HEK293 (cell line): ENCODE results near the gene ROR2.

ENCODE experiments used
- CTCF ChIA-PET: fragments of 350-600 bp; formaldehyde crosslinking; extraction: SDS; loops from one replicate; lab custom pipeline; 2021; ENCODE audit warnings: antibody characterized with exemption; lab: Yijun Ruan, JAX
- POLR2A ChIA-PET: fragments of 300-600 bp; formaldehyde crosslinking; extraction: SDS; loops from one replicate; lab custom pipeline; 2020; ENCODE audit warnings: antibody characterized with exemption, inconsistent platforms; lab: Yijun Ruan, JAX
- H3K27ac ChIP-seq: fragments of 200-500 bp; sonication (Bioruptor generic); 2 replicates; pipeline ENCODE4 v1.5.1; 2014; ENCODE audit warnings: low read depth, low read length, control low read depth, inconsistent platforms; ENCODE audit errors: extremely low read depth
- H3K36me3 ChIP-seq, 2 experiments: fragments of 200-500 bp in 1 of 2; sonication (Bioruptor generic) in 1 of 2; 1 replicate in 1 of 2; 2 replicates in 1 of 2; pipeline ENCODE4 v1.5.1; 2014 to 2017; ENCODE audit warnings: inconsistent platforms in 2 of 2, low read length in 2 of 2; ENCODE audit not compliant: control insufficient read depth in 2 of 2, insufficient read depth in 1 of 2
- H3K4me1 ChIP-seq: fragments of 200-500 bp; sonication (Bioruptor generic); 2 replicates; pipeline ENCODE4 v1.5.1; 2014; ENCODE audit warnings: mild to moderate bottlenecking, low read length, inconsistent platforms; ENCODE audit not compliant: control insufficient read depth, insufficient read depth
- H3K4me3 ChIP-seq: 2 replicates; pipeline ENCODE4 v1.5.1; 2011; ENCODE audit warnings: low read depth, mild to moderate bottlenecking, control low read depth, low read length, moderate library complexity
- H3K9me3 ChIP-seq: fragments of 200-500 bp; sonication (Bioruptor generic); 2 replicates; pipeline ENCODE4 v1.5.1; 2014; ENCODE audit warnings: low read depth, low read length, inconsistent platforms; ENCODE audit not compliant: control insufficient read depth, insufficient read depth
- ELK4 ChIP-seq: IDR thresholded peaks from 2 replicates; pipeline ENCODE4 v1.6.1; 2011; ENCODE audit warnings: mild to moderate bottlenecking, low read depth, low read length, borderline replicate concordance
- HIC1 ChIP-seq: fragments of 450-650 bp; formaldehyde crosslinking; IDR thresholded peaks from 2 replicates; pipeline ENCODE4 v1.5.1; 2016; ENCODE audit warnings: missing biosample characterization, missing genetic modification characterization
- OVOL3 ChIP-seq: fragments of 450-650 bp; formaldehyde crosslinking; IDR thresholded peaks from 2 replicates; pipeline ENCODE4 v1.5.1; 2016; ENCODE audit warnings: missing biosample characterization, missing genetic modification characterization
- PRDM4 ChIP-seq: fragments of 450-650 bp; formaldehyde crosslinking; IDR thresholded peaks from 2 replicates; pipeline ENCODE4 v1.5.1; 2017; ENCODE audit warnings: missing biosample characterization, missing genetic modification characterization
- ZBTB8A ChIP-seq: fragments of 450-650 bp; formaldehyde crosslinking; IDR thresholded peaks from 2 replicates; pipeline ENCODE4 v1.5.1; 2016; ENCODE audit warnings: missing biosample characterization, missing genetic modification characterization
- ZEB2 ChIP-seq: fragments of 450-650 bp; formaldehyde crosslinking; IDR thresholded peaks from 2 replicates; pipeline ENCODE4 v1.5.1; 2016; ENCODE audit warnings: missing biosample characterization, missing genetic modification characterization
- ZNF248 ChIP-seq: fragments of 450-650 bp; formaldehyde crosslinking; IDR thresholded peaks from 2 replicates; pipeline ENCODE4 v1.5.1; 2017; ENCODE audit warnings: missing biosample characterization, missing genetic modification characterization
- ZNF501 ChIP-seq: fragments of 450-650 bp; formaldehyde crosslinking; IDR thresholded peaks from 2 replicates; pipeline ENCODE4 v1.5.1; 2016; ENCODE audit warnings: missing biosample characterization, missing genetic modification characterization
- ZNF558 ChIP-seq: fragments of 450-650 bp; formaldehyde crosslinking; IDR thresholded peaks from 2 replicates; pipeline ENCODE4 v1.5.1; 2016; ENCODE audit warnings: missing biosample characterization, missing genetic modification characterization
- ZNF600 ChIP-seq: fragments of 450-650 bp; formaldehyde crosslinking; IDR thresholded peaks from 2 replicates; pipeline ENCODE4 v1.5.1; 2016; ENCODE audit warnings: missing biosample characterization, missing genetic modification characterization
- ZNF623 ChIP-seq: fragments of 450-650 bp; formaldehyde crosslinking; IDR thresholded peaks from 2 replicates; pipeline ENCODE4 v1.5.1; 2016; ENCODE audit warnings: missing biosample characterization, missing genetic modification characterization
- ZNF707 ChIP-seq: fragments of 450-650 bp; formaldehyde crosslinking; IDR thresholded peaks from 2 replicates; pipeline ENCODE4 v1.5.1; 2016; ENCODE audit warnings: missing biosample characterization, missing genetic modification characterization
- ZNF843 ChIP-seq: fragments of 450-650 bp; formaldehyde crosslinking; IDR thresholded peaks from 2 replicates; pipeline ENCODE4 v1.5.1; 2016; ENCODE audit warnings: missing biosample characterization, missing genetic modification characterization

The ROR2 gene

GRCh38 chr9:91802391-91802790, 147.6 kb downstream of the ROR2 start:
- no peaks in the 10 kb centered on the region for H3K36me3 ChIP-seq
- no peak for TF ChIP-seq ELK4
- peak; percentile 82 for TF ChIP-seq PRDM4 (tag by site-specific recombination)
- no peak for TF ChIP-seq ZNF623 (tag by site-specific recombination)
- TF ChIP-seq, all 188 proteins: peak for 1
- Histone ChIP-seq H3K27ac (no peak overlapping the region), H3K4me1 (no peaks in the 10 kb centered on the region), H3K4me3 (no peak overlapping the region), H3K9me3 (no peaks in the 10 kb centered on the region)
- ChIA-PET POLR2A (no interaction called here), CTCF (no interaction called here)

- Histone ChIP-seq H3K36me3 (no peaks in the 10 kb centered on the region), H3K9me3 (no peaks in the 10 kb centered on the region), H3K4me1 (peaks cover 8% of the 10 kb centered on the region), H3K4me3 (no peak overlapping the region), H3K27ac (no peak overlapping the region)
- CTCF ChIA-PET = interaction anchor here (0.5 to 1.3 kb wide), 2 partner anchors 9 to 26 kb away, joined by 3 to 5 read pairs; no protein-coding TSS in a partner anchor
- TF ChIP-seq ZNF707 (tag by site-specific recombination) = no peak
- TF ChIP-seq ZEB2 (tag by site-specific recombination) = no peak
- no peak for TF ChIP-seq ZNF600 (tag by site-specific recombination)
- no peak for TF ChIP-seq ZNF843 (tag by site-specific recombination)
- TF ChIP-seq ZBTB8A (tag by site-specific recombination) = peak; percentile 34; the same call in 1 of the 2 replicates
- no peak for TF ChIP-seq ZNF501 (tag by site-specific recombination)
- POLR2A ChIA-PET = no interaction called here
These were observed 149.5 kb downstream of the ROR2 start for GRCh38 chr9:91800473-91801030.

GRCh38 chr9:91799113-91799744, 150.8 kb downstream of the ROR2 start:
- no peaks in the 10 kb centered on the region for H3K9me3 ChIP-seq
- no peaks in the 10 kb centered on the region for H3K36me3 ChIP-seq
- H3K4me3 ChIP-seq = no peak overlapping the region
- CTCF ChIA-PET = interaction anchor here (0.6 kb wide), 1 partner anchor 141 kb away, joined by 3 read pairs; no protein-coding TSS in a partner anchor
- no peak overlapping the region for H3K27ac ChIP-seq
- peaks cover 9% of the 10 kb centered on the region for H3K4me1 ChIP-seq
- POLR2A ChIA-PET = no interaction called here
- TF ChIP-seq ZNF248 (no peak), ZNF558 (no peak), HIC1 (tag by site-specific recombination) (no peak), OVOL3 (tag by site-specific recombination) (no peak)
